ENCODE results near the gene RGS3. TPM values are rescaled to one million over a fixed set of nuclear protein-coding genes. Genes with fewer than 3 reads are reported as not detected.

RGS3 gene
- total RNA-seq, 4 donors from 2014 or later: 43.9 to 122 (median 72.7) TPM

DNA sequence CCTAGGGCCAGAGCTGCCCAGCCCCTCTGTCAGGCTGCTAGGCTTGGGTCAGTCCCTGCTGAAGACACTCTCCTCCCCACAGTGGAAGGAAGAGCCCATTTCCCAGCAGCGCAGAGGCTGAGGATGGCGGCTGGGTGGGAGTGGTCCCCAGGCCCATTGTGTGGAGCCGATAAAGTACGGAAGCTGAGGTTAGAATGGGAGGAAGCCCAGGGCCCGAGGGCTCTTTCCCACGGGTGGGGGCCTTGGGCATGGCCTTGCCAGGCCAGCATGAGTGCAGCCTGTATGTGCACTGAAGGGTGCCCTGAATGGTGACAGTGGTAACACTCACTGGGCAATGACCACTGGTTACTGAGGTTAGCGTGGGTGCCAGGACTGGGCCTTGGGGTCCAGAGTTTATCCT, 125.9 kb downstream of the RGS3 start:
- H3K27me3 ChIP-seq: no peaks in the 10 kb centered on the region
- H3K9me3 ChIP-seq: no peaks in the 10 kb centered on the region
- H3K36me3 ChIP-seq: peaks cover 0 to 42% of the 10 kb centered on the region in 2 donors
- no peak for TF ChIP-seq EP300 (IDR thresholded peaks at IDR 0.05)
- TF ChIP-seq, protein P1, sequence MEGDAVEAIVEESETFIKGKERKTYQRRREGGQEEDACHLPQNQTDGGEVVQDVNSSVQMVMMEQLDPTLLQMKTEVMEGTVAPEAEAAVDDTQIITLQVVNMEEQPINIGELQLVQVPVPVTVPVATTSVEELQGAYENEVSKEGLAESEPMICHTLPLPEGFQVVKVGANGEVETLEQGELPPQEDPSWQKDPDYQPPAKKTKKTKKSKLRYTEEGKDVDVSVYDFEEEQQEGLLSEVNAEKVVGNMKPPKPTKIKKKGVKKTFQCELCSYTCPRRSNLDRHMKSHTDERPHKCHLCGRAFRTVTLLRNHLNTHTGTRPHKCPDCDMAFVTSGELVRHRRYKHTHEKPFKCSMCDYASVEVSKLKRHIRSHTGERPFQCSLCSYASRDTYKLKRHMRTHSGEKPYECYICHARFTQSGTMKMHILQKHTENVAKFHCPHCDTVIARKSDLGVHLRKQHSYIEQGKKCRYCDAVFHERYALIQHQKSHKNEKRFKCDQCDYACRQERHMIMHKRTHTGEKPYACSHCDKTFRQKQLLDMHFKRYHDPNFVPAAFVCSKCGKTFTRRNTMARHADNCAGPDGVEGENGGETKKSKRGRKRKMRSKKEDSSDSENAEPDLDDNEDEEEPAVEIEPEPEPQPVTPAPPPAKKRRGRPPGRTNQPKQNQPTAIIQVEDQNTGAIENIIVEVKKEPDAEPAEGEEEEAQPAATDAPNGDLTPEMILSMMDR (IDR thresholded peaks at IDR 0.05): no peak
- TF ChIP-seq POLR2AphosphoS5 (IDR thresholded peaks at IDR 0.05): no peak
- TF ChIP-seq POLR2A (IDR thresholded peaks at IDR 0.05): no peak
- ATAC-seq: no peak
- H3K4me3 ChIP-seq: no peak overlapping the region
- H3K27ac ChIP-seq: peak overlapping the region in 3 of 4 donors; percentile 57 to 67 (median 57)
- 60% methylated on average over 1 of the region's 7 CpGs; no CpG with 5 or more reads in 1 of the 2 donors for WGBS, 2 donors (ENCODE audit: low coverage in 1 of 2)
- H3K4me1 ChIP-seq: peaks cover 0 to 87% (median 15%) of the 10 kb centered on the region in 3 donors

DNA sequence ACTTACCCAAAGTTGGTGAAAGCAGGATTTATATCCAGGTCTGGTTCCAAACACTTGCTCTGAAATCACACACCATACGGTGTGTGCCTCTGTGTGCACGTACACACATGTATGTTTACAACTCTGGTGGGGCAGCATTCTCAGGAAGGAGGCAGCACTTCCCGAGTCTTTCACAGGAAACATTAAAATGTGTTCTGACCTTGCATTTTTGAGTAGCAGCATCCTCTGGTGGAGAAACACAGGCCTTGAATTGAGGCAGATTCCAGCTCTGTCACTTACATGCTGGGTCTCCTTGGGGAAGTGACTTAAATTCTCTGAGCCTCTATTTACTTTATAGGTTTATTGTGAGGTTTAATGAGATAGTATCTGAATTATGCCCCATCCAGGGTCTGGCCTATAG, 126.4 kb downstream of the RGS3 start:
- TF ChIP-seq, protein P1 (IDR thresholded peaks at IDR 0.05): peak in 3 of 4 experiments; percentile 68 to 73 (median 69)
- TF ChIP-seq POLR2AphosphoS5 (IDR thresholded peaks at IDR 0.05): no peak
- Histone ChIP-seq H3K36me3 (peaks cover 0 to 37% of the 10 kb centered on the region in 2 donors), H3K27ac (peak overlapping the region in 3 of 4 donors; percentile 57 to 84 (median 67)), H3K4me1 (peaks cover 0 to 91% (median 18%) of the 10 kb centered on the region in 3 donors), H3K27me3 (no peaks in the 10 kb centered on the region), H3K9me3 (no peaks in the 10 kb centered on the region), H3K4me3 (no peak overlapping the region)
- 18 to 39% methylated on average over 3 of the region's 3 CpGs for WGBS, 2 donors (ENCODE audit: low coverage in 1 of 2)
- no peak for ATAC-seq

DNA sequence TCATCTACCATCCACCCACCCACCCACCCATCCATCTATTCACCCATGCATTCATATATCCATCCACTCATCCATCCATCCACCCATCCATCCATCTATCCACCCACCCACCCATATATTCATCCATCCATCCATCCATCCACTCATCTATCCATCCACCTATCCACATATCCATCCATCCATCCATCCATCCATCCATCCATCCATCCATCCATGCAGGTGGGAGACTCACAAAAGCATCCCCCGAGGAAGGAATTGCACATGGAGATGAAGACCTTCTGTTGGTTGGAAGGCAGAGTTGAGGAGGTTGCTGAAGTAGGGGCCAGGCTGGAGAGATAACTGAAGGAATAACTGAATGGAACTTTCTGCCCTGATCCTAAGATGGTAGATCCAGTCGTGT, 126.9 kb downstream of the RGS3 start:
- no peak for ATAC-seq
- Histone ChIP-seq H3K9me3 (no peaks in the 10 kb centered on the region), H3K36me3 (peaks cover 0 to 32% of the 10 kb centered on the region in 2 donors), H3K4me3 (no peak overlapping the region), H3K4me1 (peaks cover 0 to 91% (median 23%) of the 10 kb centered on the region in 3 donors), H3K27me3 (no peaks in the 10 kb centered on the region), H3K27ac (peak overlapping the region in 2 of 4 donors; percentile 81 to 84)
- 78 to 83% methylated on average over 1 to 2 of the region's 2 CpGs for WGBS, 2 donors (ENCODE audit: low coverage in 1 of 2)
- TF ChIP-seq POLR2A (IDR thresholded peaks at IDR 0.05): no peak
- TF ChIP-seq POLR2AphosphoS5 (IDR thresholded peaks at IDR 0.05): no peak
- TF ChIP-seq EP300 (IDR thresholded peaks at IDR 0.05): no peak
- TF ChIP-seq, protein P1 (IDR thresholded peaks at IDR 0.05): no peak

DNA sequence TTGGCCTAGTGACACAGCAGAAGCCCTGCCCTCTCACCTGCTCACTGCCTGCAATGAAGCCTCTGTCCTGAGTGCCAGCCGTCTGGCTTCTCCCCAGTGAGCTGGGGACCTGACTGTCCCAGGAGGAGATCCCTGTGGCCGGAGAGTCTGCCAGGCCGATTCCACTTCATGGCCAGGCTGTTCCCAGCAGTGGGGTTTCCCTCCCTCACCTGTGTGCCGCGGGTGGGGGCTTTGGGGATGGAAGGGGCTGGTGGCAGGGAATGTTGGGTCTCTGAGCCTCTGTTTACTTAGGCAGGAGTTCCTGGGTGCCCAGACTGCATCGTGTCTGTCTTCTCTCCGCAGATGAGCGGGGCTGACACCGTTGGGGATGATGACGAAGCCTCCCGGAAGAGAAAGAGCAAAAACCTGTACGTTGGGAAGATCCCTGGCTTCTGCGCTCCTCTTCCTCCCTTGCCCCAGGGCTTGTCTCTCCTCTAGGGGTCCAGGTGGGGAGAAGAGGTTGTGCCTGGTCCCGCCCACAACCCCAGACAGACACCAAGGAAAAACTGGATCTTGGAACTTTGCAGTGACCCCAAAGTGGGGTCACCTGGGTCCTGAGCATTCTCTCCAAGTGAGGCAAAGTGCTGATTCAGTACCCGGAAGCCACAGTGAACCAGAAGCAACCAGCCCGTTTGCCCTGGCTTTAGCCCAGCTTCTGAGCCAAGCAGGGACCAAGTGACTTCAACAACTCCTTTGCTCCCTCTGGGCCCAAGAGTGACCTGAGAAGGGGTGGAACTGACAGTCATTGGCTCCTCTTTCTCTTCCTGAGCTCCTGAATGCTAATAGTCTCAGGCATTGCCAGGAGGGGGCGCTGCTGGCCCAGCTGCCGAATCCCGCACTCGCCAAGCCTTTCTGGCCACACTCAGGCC, 127.7 kb downstream of the RGS3 start:
- peaks cover 0 to 31% of the 10 kb centered on the region in 2 donors for H3K36me3 ChIP-seq
- 0 to 64% methylated on average over 4 to 7 of the region's 20 CpGs for WGBS, 2 donors (ENCODE audit: low coverage in 1 of 2)
- H3K4me3 ChIP-seq: no peak overlapping the region
- no peaks in the 10 kb centered on the region for H3K27me3 ChIP-seq
- peak; percentile 29 for ATAC-seq
- H3K9me3 ChIP-seq: no peaks in the 10 kb centered on the region
- peaks cover 0 to 93% (median 27%) of the 10 kb centered on the region in 3 donors for H3K4me1 ChIP-seq
- TF ChIP-seq POLR2A (IDR thresholded peaks at IDR 0.05): no peak
- TF ChIP-seq, protein P1 (IDR thresholded peaks at IDR 0.05): peak in 3 of 4 experiments; percentile 93 to 96 (median 93)
- H3K27ac ChIP-seq: peak overlapping the region in 3 of 4 donors; percentile 47 to 84 (median 81)

Data from gastroesophageal sphincter (tissue), 4 donors.